ENCODE results near the gene CD44. TPM values are rescaled to one million over a fixed set of nuclear protein-coding genes. Genes with fewer than 3 reads are reported as not detected.
A peak's percentile ranks its signal among the peaks of the same experiment; 100 is the strongest.

CD44 gene
- total and polyA plus RNA-seq, 2 experiments from 2014 or later = 8.5 to 41.3 TPM

- Histone ChIP-seq H3K36me3 (no peaks in the 10 kb centered on the region), H3K27ac (no peak overlapping the region), H3K4me3 (no peak overlapping the region), H3K9me3 (ENCODE audit: low read depth) (no peaks in the 10 kb centered on the region), H3K4me1 (ENCODE audit: low read depth) (peaks cover 18% of the 10 kb centered on the region), H3K27me3 (no peaks in the 10 kb centered on the region)
- DNase-seq (ENCODE audit: low read depth in 1 of 2, low spot score in 1 of 2) = no peak
- TF ChIP-seq CTCF (IDR thresholded peaks at IDR 0.05; ENCODE audit: low read depth, low read length) = no peak
Measured at GRCh38 chr11:35169754-35170153, 30.8 kb downstream of the CD44 start.

GRCh38 chr11:35170503-35170902 lies 31.5 kb downstream of the CD44 start:
- H3K36me3 ChIP-seq = no peaks in the 10 kb centered on the region
- no peak for TF ChIP-seq CTCF (IDR thresholded peaks at IDR 0.05; ENCODE audit: low read depth, low read length)
- no peaks in the 10 kb centered on the region for H3K9me3 ChIP-seq (ENCODE audit: low read depth)
- no peak overlapping the region for H3K27ac ChIP-seq
- H3K27me3 ChIP-seq = no peaks in the 10 kb centered on the region
- no peak for DNase-seq (ENCODE audit: low read depth in 1 of 2, low spot score in 1 of 2)
- no peak overlapping the region for H3K4me3 ChIP-seq
- H3K4me1 ChIP-seq (ENCODE audit: low read depth) = peaks cover 15% of the 10 kb centered on the region

- no peak for DNase-seq (ENCODE audit: low read depth in 1 of 2, low spot score in 1 of 2)
- no peak overlapping the region for H3K4me3 ChIP-seq
- H3K9me3 ChIP-seq (ENCODE audit: low read depth) = no peaks in the 10 kb centered on the region
- no peak for TF ChIP-seq CTCF (IDR thresholded peaks at IDR 0.05; ENCODE audit: low read depth, low read length)
- H3K27ac ChIP-seq = no peak overlapping the region
- H3K27me3 ChIP-seq = no peaks in the 10 kb centered on the region
- H3K36me3 ChIP-seq = no peaks in the 10 kb centered on the region
- H3K4me1 ChIP-seq (ENCODE audit: low read depth) = peaks cover 15% of the 10 kb centered on the region
Measured at GRCh38 chr11:35171226-35171625, 32.3 kb downstream of the CD44 start.

GRCh38 chr11:35173011-35173511 lies 34.1 kb downstream of the CD44 start:
- Histone ChIP-seq H3K9me3 (ENCODE audit: low read depth) (no peaks in the 10 kb centered on the region), H3K27ac (no peak overlapping the region), H3K4me3 (no peak overlapping the region), H3K36me3 (no peaks in the 10 kb centered on the region), H3K4me1 (ENCODE audit: low read depth) (peaks cover 20% of the 10 kb centered on the region), H3K27me3 (no peaks in the 10 kb centered on the region)
- peak in 1 of 2 donors; percentile 85 for DNase-seq (ENCODE audit: low read depth in 1 of 2, low spot score in 1 of 2)
- no peak for TF ChIP-seq CTCF (IDR thresholded peaks at IDR 0.05; ENCODE audit: low read depth, low read length)

- no peak overlapping the region for H3K27ac ChIP-seq
- H3K9me3 ChIP-seq (ENCODE audit: low read depth) = no peaks in the 10 kb centered on the region
- no peak for TF ChIP-seq CTCF (IDR thresholded peaks at IDR 0.05; ENCODE audit: low read depth, low read length)
- H3K27me3 ChIP-seq = no peaks in the 10 kb centered on the region
- DNase-seq (ENCODE audit: low read depth in 1 of 2, low spot score in 1 of 2) = no peak
- H3K36me3 ChIP-seq = no peaks in the 10 kb centered on the region
- peaks cover 24% of the 10 kb centered on the region for H3K4me1 ChIP-seq (ENCODE audit: low read depth)
- no peak overlapping the region for H3K4me3 ChIP-seq
Measured at GRCh38 chr11:35173616-35174566, 34.9 kb downstream of the CD44 start.

Measured in cardiac muscle cell (in vitro differentiated cells and primary cell).